IPS-NIHi7 (cell line): ENCODE results near the gene GJB6.

Source experiments
- DNase-seq: peaks from one replicate; pipeline ENCODE4 v3.0.0; 2012; ENCODE audit warnings: mixed read lengths; ENCODE audit errors: extremely low spot score

Gene GJB6

DNA sequence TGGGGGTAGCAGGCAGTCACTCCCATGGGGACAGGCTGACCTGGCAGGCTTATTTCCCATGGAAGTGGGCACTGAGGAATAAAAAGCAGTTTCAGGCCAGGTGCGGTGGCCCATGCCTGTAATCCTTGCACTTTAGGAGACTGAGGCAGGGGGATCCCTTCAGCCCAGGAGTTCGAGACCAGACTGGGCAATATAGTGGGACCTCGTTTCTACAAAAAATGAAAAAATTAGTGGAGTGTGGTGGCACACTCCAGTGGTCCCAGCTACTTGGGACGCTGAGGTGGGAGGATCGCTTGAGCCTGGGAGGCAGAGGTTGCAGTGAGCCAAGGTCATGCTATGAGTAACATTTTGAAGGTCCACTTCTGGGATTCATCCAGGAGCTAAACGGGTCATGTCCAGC, 45.3 kb downstream of the GJB6 start:
- DNase-seq = no peak

GRCh38 chr13:20185366-20186056, 46.6 kb downstream of the GJB6 start:
- no peak for DNase-seq

DNA sequence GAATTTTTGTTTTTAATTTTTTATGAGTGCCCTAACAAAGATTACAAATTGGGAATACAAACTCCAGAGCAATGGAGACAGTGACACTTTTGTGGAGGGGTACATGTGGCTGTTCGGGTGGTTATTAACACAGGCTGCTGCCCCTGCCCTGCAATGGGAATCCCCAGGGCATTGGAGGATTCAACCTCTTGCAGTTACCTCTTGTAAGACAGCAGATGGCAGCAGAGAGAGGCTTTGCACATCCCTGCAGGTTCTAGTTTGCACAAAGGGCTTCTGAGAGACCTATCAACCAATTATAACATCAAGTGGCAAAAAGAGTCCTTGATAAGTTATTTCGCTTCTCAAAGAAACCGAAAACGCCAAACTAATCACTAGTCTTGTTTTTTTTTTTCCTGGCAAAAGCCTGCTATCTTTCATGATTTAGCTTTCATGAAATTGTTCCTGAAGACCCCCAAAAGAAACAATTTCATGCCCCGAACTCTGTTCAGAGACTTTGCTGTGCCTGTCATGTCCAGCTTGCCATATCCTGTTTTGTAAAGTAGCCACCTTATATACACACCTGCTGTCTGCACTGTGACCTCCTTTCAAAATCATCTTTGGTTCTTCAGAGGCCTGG, 49.8 kb downstream of the GJB6 start:
- peak; percentile 84 for DNase-seq

- DNase-seq = no peak
Observed at GRCh38 chr13:20181188-20181587, 50.9 kb downstream of the GJB6 start.

- DNase-seq = no peak
Observed at GRCh38 chr13:20178156-20178555, 54.0 kb downstream of the GJB6 start.

DNA sequence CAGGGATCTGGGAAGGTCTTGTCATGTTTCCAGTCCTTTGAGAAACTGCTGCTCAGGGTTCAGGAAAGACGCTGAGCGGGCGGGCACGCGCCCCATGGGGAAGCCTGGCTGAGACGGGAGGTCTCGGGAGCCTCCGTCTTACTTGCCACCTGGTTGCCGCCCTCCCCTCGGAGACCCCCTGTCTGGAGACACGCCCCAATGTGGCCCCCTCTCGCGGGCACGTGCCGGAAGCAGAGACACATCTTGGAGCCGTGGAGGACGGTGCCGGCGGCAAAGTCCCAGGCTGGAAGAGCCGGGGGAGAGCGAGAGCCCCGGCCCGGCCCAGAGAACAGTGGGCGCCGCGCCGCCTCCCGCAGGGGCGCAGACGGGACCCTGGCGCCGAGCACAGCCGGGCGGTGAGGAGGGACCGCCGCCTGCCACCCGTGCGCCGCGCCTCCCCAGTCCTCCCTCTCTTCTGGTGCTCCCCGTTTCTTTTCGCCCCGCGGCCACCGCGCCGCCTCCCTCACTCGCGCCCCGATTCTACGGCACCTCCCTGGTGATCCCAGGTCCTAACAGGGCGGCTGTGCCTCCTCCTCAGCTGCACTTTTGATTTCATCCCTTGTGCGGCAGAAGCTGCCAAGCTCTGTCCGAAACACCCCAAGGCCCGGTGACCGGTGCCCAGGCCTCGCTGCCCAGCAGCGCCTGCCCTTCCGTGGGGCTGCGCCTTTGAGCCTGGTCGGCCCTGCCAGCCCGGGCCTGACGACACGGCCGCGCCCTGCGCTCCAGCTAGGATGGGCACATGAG, 54.9 kb downstream of the GJB6 start:
- no peak for DNase-seq

- no peak for DNase-seq
Observed at GRCh38 chr13:20175907-20176652, 56.0 kb downstream of the GJB6 start.

- DNase-seq = no peak
Observed at GRCh38 chr13:20175406-20175794, 56.7 kb downstream of the GJB6 start.

DNA sequence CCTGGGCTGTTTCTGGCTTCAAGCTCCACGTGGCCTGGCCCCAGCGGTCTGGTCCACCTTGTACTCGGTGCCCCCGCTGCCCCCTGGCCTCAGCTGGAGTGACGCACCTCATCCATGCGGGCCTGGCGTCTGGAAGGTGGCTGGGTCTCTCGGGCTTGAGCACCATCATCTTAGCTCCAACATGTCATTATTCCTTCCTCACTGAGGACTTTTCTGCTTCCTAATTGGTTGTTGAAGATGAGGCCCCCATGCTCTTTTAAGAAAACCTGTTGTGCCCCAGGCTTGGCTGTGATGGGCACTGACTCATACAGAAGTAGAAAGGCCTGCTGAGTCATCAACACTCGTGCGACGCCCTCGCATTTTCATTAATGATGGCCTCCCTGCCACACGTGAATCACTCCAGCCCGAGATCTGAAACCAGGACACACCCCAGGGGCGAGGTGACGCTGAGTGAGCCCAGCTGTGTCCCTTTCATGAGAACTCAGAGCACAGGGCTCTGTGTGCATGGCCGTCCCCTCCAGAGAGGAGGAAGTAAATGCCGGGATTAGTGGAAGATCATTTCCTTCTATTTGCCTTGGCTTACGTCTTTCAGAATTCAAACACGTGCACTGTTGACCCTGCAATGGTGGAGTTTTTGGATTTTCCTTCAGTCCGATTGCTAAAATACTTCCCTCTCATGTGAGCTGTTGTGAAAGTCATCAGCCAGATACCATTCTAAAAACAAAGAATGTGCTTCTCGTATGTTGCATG, 57.3 kb downstream of the GJB6 start:
- DNase-seq = peak; percentile 46

- no peak for DNase-seq
Observed at GRCh38 chr13:20173116-20173746, 58.9 kb downstream of the GJB6 start.
